BLaER1 treated with 17β-estradiol and CSF1 and Interleukin-3, amounts not matched to agents 10 nM and 100 nM (cell line): ENCODE data around the gene TSPAN18.

ENCODE experiments used
- H3K27ac ChIP-seq, 11 experiments: shearing (Covaris generic); formaldehyde crosslinking; 2 replicates each; pipeline ENCODE4 v1.8.1; 2022
- H3K27me3 ChIP-seq, 11 experiments: shearing (Covaris generic); formaldehyde crosslinking; 2 replicates each; pipeline ENCODE4 v1.8.1; 2022
- H3K36me3 ChIP-seq, 11 experiments: shearing (Covaris generic); formaldehyde crosslinking; 2 replicates each; pipeline ENCODE4 v1.8.1; 2022
- H3K4me1 ChIP-seq, 10 experiments: shearing (Covaris generic); formaldehyde crosslinking; 2 replicates each; pipeline ENCODE4 v1.8.1; 2022
- H3K4me2 ChIP-seq, 11 experiments: shearing (Covaris generic); formaldehyde crosslinking; 2 replicates each; pipeline ENCODE4 v1.8.1; 2022
- H3K4me3 ChIP-seq, 10 experiments: shearing (Covaris generic); formaldehyde crosslinking; 2 replicates each; pipeline ENCODE4 v1.8.1; 2022
- H3K9ac ChIP-seq, 11 experiments: shearing (Covaris generic); formaldehyde crosslinking; 2 replicates each; pipeline ENCODE4 v1.8.1; 2022
- H3K9me3 ChIP-seq, 11 experiments: shearing (Covaris generic); formaldehyde crosslinking; replicated peaks in 1 of 11; 2 replicates each; pipeline ENCODE4 v1.8.1; 2022
- H4K20me1 ChIP-seq, 11 experiments: shearing (Covaris generic); formaldehyde crosslinking; 2 replicates each; pipeline ENCODE4 v1.8.1; 2022
- Cebpa-rat ChIP-seq, 11 experiments: shearing (Covaris generic); IDR thresholded peaks; 2 replicates each; pipeline ENCODE4 v1.8.1; 2022

TSPAN18 gene

GRCh38 chr11:44808053-44808753 is 81.4 kb downstream of the TSPAN18 start:
- Histone ChIP-seq H3K4me2 (no peak overlapping the region), H3K4me3 (no peak overlapping the region), H3K4me1 (peaks cover 0 to 5% (median 0%) of the 10 kb centered on the region in 10 experiments; a peak in 1 of 20 replicates), H4K20me1 (peaks cover 0 to 4% (median 0%) of the 10 kb centered on the region in 11 experiments; a peak in 1 of 22 replicates), H3K36me3 (no peaks in the 10 kb centered on the region), H3K27me3 (no peaks in the 10 kb centered on the region), H3K9ac (no peak overlapping the region), H3K9me3 (no peaks in the 10 kb centered on the region), H3K27ac (no peak overlapping the region)
- TF ChIP-seq Cebpa-rat (IDR thresholded peaks at IDR 0.05): no peak

- TF ChIP-seq Cebpa-rat (IDR thresholded peaks at IDR 0.05): no peak
- Histone ChIP-seq H3K9ac (no peak overlapping the region), H3K4me2 (no peak overlapping the region), H3K4me1 (peaks cover 0 to 5% (median 0%) of the 10 kb centered on the region in 10 experiments; a peak in 2 of 20 replicates), H3K27ac (no peak overlapping the region), H3K27me3 (no peaks in the 10 kb centered on the region), H4K20me1 (peaks cover 0 to 4% (median 0%) of the 10 kb centered on the region in 11 experiments; a peak in 1 of 22 replicates), H3K4me3 (no peak overlapping the region), H3K9me3 (no peaks in the 10 kb centered on the region), H3K36me3 (no peaks in the 10 kb centered on the region)
These were observed 82.5 kb downstream of the TSPAN18 start for GRCh38 chr11:44809283-44809682.

DNA sequence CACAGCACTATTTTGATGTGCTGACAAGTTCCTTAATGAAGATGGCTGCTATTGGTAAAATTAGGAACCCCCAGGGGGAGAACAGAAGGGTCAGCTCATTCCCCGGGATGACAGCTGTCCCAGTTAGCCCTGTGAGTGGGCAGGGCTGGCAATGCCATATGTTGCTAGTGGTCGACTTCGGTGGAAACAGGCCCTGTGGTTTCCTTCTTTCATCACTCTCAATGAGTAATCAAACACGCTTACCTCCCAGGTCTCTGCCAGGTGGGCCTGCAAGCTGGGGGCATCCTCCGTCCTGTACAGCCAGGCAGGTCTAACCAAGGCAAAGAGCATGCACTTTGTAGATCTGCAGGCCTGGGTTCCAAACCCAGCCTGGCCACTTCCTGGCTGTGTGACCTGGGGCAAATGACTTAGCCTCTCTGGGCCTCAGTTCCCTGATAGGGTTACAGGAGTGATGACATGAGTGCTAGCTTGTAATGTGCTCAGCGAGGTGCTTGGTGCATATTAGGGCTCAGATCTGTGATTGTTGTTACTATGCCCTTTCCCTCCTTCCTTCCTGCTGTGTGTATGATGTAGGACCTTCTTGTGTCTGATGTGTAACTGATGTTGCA is 85.2 kb downstream of the TSPAN18 start:
- Histone ChIP-seq H3K36me3 (no peaks in the 10 kb centered on the region), H3K9ac (no peak overlapping the region), H3K27ac (no peak overlapping the region), H3K4me3 (no peak overlapping the region), H3K27me3 (no peaks in the 10 kb centered on the region), H4K20me1 (no peaks in the 10 kb centered on the region; a peak in 1 of 22 replicates), H3K4me2 (no peak overlapping the region), H3K9me3 (no peaks in the 10 kb centered on the region; a peak in 1 of 22 replicates), H3K4me1 (peaks cover 0 to 15% (median 8%) of the 10 kb centered on the region in 10 experiments; a peak in 14 of 20 replicates)
- TF ChIP-seq Cebpa-rat (IDR thresholded peaks at IDR 0.05): no peak

DNA sequence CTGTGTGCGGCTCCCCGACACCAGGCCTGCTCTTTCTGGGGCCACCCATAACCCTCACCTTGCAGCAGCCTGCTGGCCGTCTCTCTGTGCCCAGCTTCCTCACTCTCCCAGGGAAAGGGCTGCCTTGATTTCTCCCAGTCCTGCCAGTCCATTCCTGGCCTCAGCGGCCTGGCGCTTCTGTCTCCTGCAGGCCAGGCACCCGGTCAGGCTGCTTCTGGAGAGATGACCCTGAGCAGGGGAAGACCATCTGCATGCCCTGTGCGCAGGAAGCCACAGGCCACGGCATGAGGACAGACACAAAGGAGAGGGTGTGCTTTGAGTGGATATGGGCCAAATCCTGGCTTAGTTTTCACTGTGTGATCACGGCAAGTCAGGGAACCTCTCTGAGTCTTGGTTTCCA is 86.2 kb downstream of the TSPAN18 start:
- no peak overlapping the region for H3K27ac ChIP-seq
- H3K36me3 ChIP-seq: no peaks in the 10 kb centered on the region
- H3K9ac ChIP-seq: no peak overlapping the region
- H3K4me1 ChIP-seq: peaks cover 0 to 23% (median 9%) of the 10 kb centered on the region in 10 experiments; a peak in 15 of 20 replicates
- TF ChIP-seq Cebpa-rat (IDR thresholded peaks at IDR 0.05): no peak
- H4K20me1 ChIP-seq: no peaks in the 10 kb centered on the region; a peak in 1 of 22 replicates
- H3K27me3 ChIP-seq: no peaks in the 10 kb centered on the region
- no peak overlapping the region for H3K4me3 ChIP-seq
- no peaks in the 10 kb centered on the region; a peak in 1 of 22 replicates for H3K9me3 ChIP-seq
- H3K4me2 ChIP-seq: no peak overlapping the region

DNA sequence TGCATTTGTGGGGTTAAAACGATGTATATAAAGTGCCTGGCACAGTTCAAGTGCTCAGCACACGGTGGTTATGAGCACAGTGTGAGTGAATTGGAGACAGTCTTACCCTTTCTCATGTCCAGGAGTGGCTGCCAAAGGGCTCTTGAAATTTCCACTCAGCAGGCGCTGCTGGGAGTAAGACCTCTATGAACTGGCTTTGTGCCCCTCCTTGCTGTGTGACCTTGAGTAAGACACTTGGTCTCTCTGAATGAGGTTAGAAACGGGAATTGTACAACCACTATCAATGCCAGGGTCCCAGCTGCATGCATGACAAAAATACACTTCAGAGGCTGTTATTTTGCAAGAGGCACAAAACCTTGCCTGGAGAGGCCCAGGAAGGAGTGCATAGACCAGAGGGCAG is 86.6 kb downstream of the TSPAN18 start:
- no peak overlapping the region for H3K9ac ChIP-seq
- H3K9me3 ChIP-seq: no peaks in the 10 kb centered on the region; a peak in 1 of 22 replicates
- TF ChIP-seq Cebpa-rat (IDR thresholded peaks at IDR 0.05): no peak
- H3K36me3 ChIP-seq: no peaks in the 10 kb centered on the region
- peaks cover 0 to 23% (median 9%) of the 10 kb centered on the region in 10 experiments; a peak in 15 of 20 replicates for H3K4me1 ChIP-seq
- no peak overlapping the region for H3K4me3 ChIP-seq
- H3K27ac ChIP-seq: no peak overlapping the region
- H3K27me3 ChIP-seq: no peaks in the 10 kb centered on the region
- no peaks in the 10 kb centered on the region for H4K20me1 ChIP-seq
- H3K4me2 ChIP-seq: no peak overlapping the region

GRCh38 chr11:44814881-44815592 is 88.3 kb downstream of the TSPAN18 start:
- Histone ChIP-seq H3K4me2 (peak overlapping the region in 7 of 11 experiments; percentile 1 to 45 (median 29); a peak in 8 of 22 replicates), H3K9ac (no peak overlapping the region; a peak in 1 of 22 replicates), H3K4me3 (no peak overlapping the region), H3K36me3 (no peaks in the 10 kb centered on the region), H3K9me3 (no peaks in the 10 kb centered on the region; a peak in 1 of 22 replicates), H4K20me1 (no peaks in the 10 kb centered on the region), H3K27ac (peak overlapping the region in 1 of 11 experiments; percentile 18; a peak in 1 of 22 replicates), H3K4me1 (peaks cover 0 to 23% (median 9%) of the 10 kb centered on the region in 10 experiments; a peak in 15 of 20 replicates), H3K27me3 (no peaks in the 10 kb centered on the region)
- no peak for TF ChIP-seq Cebpa-rat (IDR thresholded peaks at IDR 0.05)

- Histone ChIP-seq H3K36me3 (no peaks in the 10 kb centered on the region), H3K9me3 (no peaks in the 10 kb centered on the region; a peak in 1 of 22 replicates), H3K4me2 (peak overlapping the region in 1 of 11 experiments; percentile 32; a peak in 1 of 22 replicates), H3K27me3 (no peaks in the 10 kb centered on the region), H3K27ac (no peak overlapping the region), H3K4me1 (peaks cover 0 to 23% (median 9%) of the 10 kb centered on the region in 10 experiments; a peak in 15 of 20 replicates), H4K20me1 (no peaks in the 10 kb centered on the region), H3K4me3 (no peak overlapping the region), H3K9ac (no peak overlapping the region)
- no peak for TF ChIP-seq Cebpa-rat (IDR thresholded peaks at IDR 0.05)
These were observed 89.2 kb downstream of the TSPAN18 start for GRCh38 chr11:44815917-44816456.

- peaks cover 0 to 23% (median 9%) of the 10 kb centered on the region in 10 experiments; a peak in 15 of 20 replicates for H3K4me1 ChIP-seq
- H3K36me3 ChIP-seq: no peaks in the 10 kb centered on the region
- H3K27ac ChIP-seq: no peak overlapping the region
- no peak overlapping the region for H3K4me3 ChIP-seq
- H3K4me2 ChIP-seq: peak overlapping the region in 2 of 11 experiments; percentile 29 to 38; a peak in 3 of 22 replicates
- no peak overlapping the region for H3K9ac ChIP-seq
- no peaks in the 10 kb centered on the region for H3K27me3 ChIP-seq
- H3K9me3 ChIP-seq: no peaks in the 10 kb centered on the region; a peak in 1 of 22 replicates
- no peaks in the 10 kb centered on the region for H4K20me1 ChIP-seq
- no peak for TF ChIP-seq Cebpa-rat (IDR thresholded peaks at IDR 0.05)
These were observed 90.0 kb downstream of the TSPAN18 start for GRCh38 chr11:44816761-44817160.
